ENCODE data around the gene NME5.
"Not testable (repeated sequence)": the region's sequence is repeated elsewhere in the genome, so short reads cannot be mapped to it uniquely, and the experiment has no call there.

Gene NME5

GRCh38 chr5:138078006-138078643 lies 61.1 kb downstream of the NME5 start:
- DNase-seq (ENCODE audit: low read depth, low spot score), result no peak

- no peak for DNase-seq (ENCODE audit: low read depth, low spot score)
These were observed 62.0 kb downstream of the NME5 start for GRCh38 chr5:138077064-138077696.

GRCh38 chr5:138070026-138070425 lies 69.2 kb downstream of the NME5 start:
- DNase-seq (ENCODE audit: low read depth, low spot score), result not testable (repeated sequence)

- DNase-seq (ENCODE audit: low read depth, low spot score), result no peak
These were observed 70.3 kb downstream of the NME5 start for GRCh38 chr5:138068742-138069600.

- DNase-seq (ENCODE audit: low read depth, low spot score), result no peak
These were observed 71.3 kb downstream of the NME5 start for GRCh38 chr5:138067945-138068344.
